GM19351 (cell line): Measurements from ENCODE around the gene IGFL2.
"Not testable (repeated sequence)": the region's sequence is repeated elsewhere in the genome, so short reads cannot be mapped to it uniquely, and the experiment has no call there.

ENCODE experiments used
- ATAC-seq: cut with Tn5 transposase; IDR thresholded peaks from one replicate; pipeline ENCODE4 v1.9.1; 2021; ENCODE audit warnings: mild to moderate bottlenecking, moderate library complexity; ENCODE audit not compliant: unreplicated experiment

The IGFL2 gene

GRCh38 chr19:46147791-46148288 lies at the start of gene IGFL2:
Gene IGFL2, plus strand, starts transcription at chr19:46148238. Its CDS starts 41 bp downstream, at chr19:46148279.
- ATAC-seq, result no peak

- ATAC-seq, result no peak
These were observed 47.7 kb upstream of the IGFL2 start for GRCh38 chr19:46100344-46100743.

- ATAC-seq, result no peak
These were observed 46.7 kb upstream of the IGFL2 start for GRCh38 chr19:46101293-46101692.

- not testable (repeated sequence) for ATAC-seq
These were observed 45.7 kb upstream of the IGFL2 start for GRCh38 chr19:46102333-46102732.

- ATAC-seq, result no peak
These were observed 40.7 kb upstream of the IGFL2 start for GRCh38 chr19:46107371-46107770.

GRCh38 chr19:46109876-46110275 lies 38.2 kb upstream of the IGFL2 start:
- ATAC-seq, result no peak

- ATAC-seq, result no peak
These were observed 36.7 kb upstream of the IGFL2 start for GRCh38 chr19:46111376-46111775.

GRCh38 chr19:46112527-46112926 lies 35.5 kb upstream of the IGFL2 start:
- no peak for ATAC-seq

GRCh38 chr19:46113726-46114125 lies 34.3 kb upstream of the IGFL2 start:
- ATAC-seq, result no peak

GRCh38 chr19:46115396-46116106 lies 32.5 kb upstream of the IGFL2 start:
- peak; percentile 64 for ATAC-seq

GRCh38 chr19:46116121-46116520 lies 31.9 kb upstream of the IGFL2 start:
- no peak for ATAC-seq

- ATAC-seq, result no peak
These were observed 29.9 kb upstream of the IGFL2 start for GRCh38 chr19:46118136-46118535.

- no peak for ATAC-seq
These were observed 23.4 kb upstream of the IGFL2 start, which contains the start of gene IGFL3 for GRCh38 chr19:46124638-46125115. Gene IGFL3, minus strand, starts transcription at chr19:46124688. Its CDS starts 39 bp downstream, at chr19:46124649.

GRCh38 chr19:46125447-46125846 lies 22.6 kb upstream of the IGFL2 start:
- ATAC-seq, result no peak

- ATAC-seq, result no peak
These were observed 21.9 kb upstream of the IGFL2 start for GRCh38 chr19:46126086-46126580.

- no peak for ATAC-seq
These were observed 16.4 kb upstream of the IGFL2 start for GRCh38 chr19:46131485-46132143.

GRCh38 chr19:46132508-46133100 lies 15.4 kb upstream of the IGFL2 start:
- ATAC-seq, result no peak

GRCh38 chr19:46133101-46133627 lies 14.9 kb upstream of the IGFL2 start:
- no peak for ATAC-seq

- no peak for ATAC-seq
These were observed 14.2 kb upstream of the IGFL2 start for GRCh38 chr19:46133777-46134241.

GRCh38 chr19:46134527-46134926 lies 13.5 kb upstream of the IGFL2 start:
- ATAC-seq, result no peak

- ATAC-seq, result no peak
These were observed 10.0 kb upstream of the IGFL2 start for GRCh38 chr19:46137915-46138473.
